GM21528 (cell line): ENCODE data around the gene SLC15A5.

Source experiments
- ATAC-seq: cut with Tn5 transposase; IDR thresholded peaks from one replicate; pipeline ENCODE4 v1.9.1; 2021; ENCODE audit warnings: mild to moderate bottlenecking, moderate library complexity; ENCODE audit not compliant: unreplicated experiment, low FRiP score

Gene SLC15A5

DNA sequence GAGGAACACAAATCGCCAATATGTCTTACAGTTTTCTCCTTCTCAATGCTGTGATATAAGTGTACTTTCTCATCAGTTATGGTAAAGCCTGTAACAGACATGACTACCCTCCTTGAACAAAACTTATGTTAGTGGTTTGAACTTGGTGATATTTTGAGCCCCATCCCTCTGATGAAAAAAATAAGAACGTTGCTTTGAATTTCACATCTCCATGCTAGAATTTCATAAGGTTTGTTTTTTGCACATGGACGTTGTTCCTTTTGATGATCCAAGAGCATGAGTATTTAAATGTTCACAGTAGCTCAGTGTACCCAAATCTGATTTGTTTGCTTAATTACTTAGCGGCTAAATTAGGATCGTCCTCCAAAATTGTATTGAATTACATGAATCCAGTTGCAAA is at the start of gene SLC15A5:
TSS of gene SLC15A5 (minus strand) at position 101 of the 400 bp plus-strand sequence. CDS start at position 101, 0 bp downstream.
- ATAC-seq, result no peak

- no peak for ATAC-seq
Observed at GRCh38 chr12:16325426-16325825, 47.9 kb upstream of the SLC15A5 start.

DNA sequence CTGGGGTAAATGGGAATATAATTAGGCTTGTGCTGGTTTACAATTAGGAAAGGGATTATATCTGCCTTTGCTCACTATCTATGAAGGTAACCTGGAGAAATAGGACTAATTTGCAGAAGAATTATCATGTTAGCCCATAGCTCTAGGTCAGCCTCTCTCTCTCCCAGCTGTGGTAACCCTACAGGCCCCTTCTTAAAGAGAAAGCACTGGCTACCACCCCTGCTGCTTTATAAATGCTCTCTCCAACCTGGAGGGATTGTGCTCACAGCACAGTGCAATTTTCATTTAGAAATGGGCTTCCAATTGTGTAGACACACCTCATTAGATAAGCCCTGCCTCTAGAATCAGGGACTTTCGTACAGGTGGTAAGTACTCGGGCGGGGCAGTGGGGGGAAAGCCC is 47.3 kb upstream of the SLC15A5 start:
- ATAC-seq, result no peak

DNA sequence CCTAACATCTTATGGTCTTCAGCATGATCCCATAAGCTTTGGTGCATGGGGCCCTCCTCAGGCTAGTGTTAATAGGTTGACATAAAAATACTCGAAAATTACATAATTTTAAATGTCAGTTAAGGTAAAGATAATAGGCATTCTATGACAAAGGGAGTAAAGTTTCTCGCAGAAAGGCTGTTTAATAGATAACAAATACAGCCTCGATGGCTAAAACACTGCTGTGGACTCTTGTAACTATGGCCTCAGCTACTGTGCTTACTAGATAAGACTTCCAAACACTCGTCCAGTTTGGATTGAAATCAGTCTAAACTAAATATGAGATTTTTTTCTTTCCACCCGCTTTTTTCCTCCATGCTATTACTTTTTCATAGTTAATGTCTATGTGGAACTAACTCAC is 46.8 kb upstream of the SLC15A5 start:
- ATAC-seq, result no peak

DNA sequence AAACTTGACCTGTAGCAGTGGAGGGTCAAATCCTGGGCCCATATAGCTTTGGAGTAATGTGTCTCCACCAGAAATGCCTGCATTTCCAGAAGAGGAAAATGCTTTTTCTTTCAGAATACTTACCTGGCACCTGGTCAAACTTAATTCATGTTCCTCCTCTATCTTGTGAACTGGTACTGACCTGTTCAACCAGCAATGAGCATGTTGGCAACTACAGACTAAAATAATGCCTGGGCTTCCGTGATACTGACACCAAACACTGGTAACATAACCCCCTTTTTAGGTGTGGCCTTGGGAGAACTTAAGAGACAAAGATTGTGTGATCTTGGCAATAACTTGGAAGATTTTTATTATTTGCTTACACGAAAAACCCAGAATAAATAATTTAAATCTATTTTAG is 46.2 kb upstream of the SLC15A5 start:
- ATAC-seq, result no peak

GRCh38 chr12:16323010-16323409 is 45.5 kb upstream of the SLC15A5 start:
- ATAC-seq, result no peak

DNA sequence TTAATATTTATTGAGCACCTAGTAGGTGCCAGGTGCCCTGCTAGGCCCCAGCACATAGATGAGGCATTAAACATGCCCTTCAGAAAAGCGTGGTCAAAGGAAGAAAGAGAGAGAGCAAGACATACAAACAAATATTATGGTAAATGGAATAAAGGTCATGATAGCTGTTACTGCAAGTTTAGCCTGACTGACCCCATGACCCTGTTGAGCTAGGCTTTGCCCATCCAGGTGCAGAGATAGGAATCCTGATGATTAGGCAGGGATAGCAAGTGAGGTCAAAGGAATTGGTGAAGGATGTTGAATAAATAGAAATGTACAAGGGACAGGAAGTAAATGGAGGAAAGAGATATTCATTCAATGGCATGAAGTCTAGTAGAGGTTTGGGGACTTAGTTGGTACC is 33.4 kb upstream of the SLC15A5 start:
- no peak for ATAC-seq

DNA sequence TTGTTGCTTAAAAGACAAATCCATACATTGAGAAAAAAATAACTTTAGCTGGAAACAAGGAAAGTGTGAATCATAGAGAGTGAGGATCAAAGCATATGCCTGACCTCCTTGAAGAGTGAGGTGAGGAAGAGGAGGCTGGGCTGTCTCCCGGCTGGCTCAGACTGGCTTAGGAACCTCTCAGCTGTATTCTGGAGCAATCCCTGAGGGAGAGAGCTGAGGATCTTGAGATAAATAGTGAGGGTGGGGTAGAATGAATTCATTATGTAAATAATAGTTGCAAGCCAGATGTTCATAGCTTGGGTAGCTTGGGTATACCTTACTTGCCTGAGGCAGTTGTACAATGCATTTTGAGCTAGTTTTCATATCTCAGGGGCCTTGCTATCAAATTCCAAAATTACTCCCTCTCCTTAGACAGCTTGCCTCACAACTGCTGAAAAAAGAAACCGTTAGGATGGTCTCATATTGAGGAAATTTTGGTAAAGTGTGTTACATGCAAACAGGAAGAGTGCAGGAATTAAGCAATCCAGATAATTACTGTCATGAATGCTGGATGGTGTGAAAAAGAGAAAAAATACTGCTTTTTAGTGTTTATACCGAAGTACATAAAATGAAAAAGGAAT is 30.5 kb upstream of the SLC15A5 start:
- ATAC-seq, result no peak

DNA sequence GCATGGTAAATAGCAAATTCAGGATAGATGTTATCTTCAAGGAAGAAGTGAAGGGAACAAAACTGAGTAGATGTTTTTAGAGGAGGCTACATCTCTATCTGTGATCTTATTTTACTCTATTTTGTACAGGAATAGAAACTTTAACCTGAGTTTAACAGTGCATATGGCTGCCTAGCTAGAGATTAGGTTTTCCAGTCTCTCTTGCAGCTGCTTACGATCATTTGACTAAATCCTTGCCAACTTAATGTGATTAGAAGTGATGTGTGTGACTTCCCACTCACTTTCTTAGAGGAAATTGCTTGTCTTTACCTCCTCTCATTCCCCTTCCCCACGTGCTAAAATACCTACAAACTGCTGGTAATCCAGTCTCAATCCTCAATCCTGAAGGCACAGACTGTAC is 26.5 kb upstream of the SLC15A5 start:
- ATAC-seq, result no peak

DNA sequence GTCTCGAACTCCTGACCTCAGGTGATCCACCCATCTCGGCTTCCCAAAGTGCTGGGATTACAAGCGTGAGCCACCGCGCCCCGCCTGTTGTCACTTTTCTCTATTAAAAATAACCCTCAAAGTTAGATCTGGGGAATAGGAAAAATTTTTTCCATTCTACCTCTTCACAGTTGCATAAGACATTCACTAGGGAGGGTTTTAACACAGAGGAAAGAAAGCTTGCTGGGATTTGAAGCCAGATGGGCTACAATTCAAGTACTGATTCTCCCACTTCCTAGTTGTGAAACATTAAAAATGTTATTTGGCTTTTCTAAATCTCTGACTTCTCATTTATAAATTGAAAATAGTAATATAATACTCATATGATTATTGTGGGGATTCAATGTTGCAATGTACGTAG is 23.3 kb upstream of the SLC15A5 start:
- ATAC-seq, result no peak

DNA sequence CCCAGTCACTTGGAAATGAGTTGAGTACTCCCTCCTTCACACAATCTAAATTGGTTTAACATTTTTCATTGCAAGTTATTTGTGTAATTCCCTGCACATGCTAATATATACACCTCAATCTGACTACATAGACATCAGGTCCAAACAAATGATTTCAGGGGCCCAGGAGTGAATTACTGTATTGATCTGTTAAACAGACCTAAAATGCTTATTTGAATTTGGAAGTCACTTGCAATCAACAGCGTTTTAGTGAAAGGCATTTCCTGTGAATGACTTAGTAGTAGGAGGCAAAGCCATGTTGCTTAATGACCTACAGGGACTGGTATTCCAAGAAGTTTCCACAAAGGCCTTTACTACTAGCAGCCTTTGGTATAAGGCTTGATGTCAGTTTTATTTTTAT is 22.6 kb upstream of the SLC15A5 start:
- no peak for ATAC-seq

- no peak for ATAC-seq
Observed at GRCh38 chr12:16299403-16299802, 21.9 kb upstream of the SLC15A5 start.

- ATAC-seq, result no peak
Observed at GRCh38 chr12:16297521-16297920, 20.0 kb upstream of the SLC15A5 start.

DNA sequence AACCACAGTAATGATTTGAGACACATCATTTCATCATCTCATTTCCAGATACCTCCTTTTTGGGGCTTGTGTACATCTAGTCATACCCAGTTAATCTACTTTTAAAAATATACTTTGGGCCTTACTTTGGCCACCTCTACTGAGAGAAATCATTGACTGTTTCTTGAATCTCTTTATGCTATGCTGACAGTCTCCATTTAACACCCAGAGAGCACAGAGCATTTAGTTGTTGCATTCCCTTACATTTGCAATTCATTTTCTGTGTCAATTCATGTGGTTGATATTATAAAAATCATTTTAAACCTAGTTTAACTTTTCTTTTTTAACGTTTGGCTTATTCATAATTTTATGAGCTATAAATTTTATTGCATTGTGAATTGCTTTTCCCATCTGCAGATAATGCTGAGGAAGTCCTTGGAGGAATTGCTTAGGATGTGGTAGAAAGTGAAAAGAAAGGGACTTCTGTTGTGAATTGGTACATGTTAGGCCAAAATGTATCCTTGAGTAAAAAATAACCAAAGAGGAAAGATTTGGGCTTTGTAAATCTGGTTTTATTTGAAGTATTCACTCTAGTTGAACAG is 17.0 kb upstream of the SLC15A5 start:
- ATAC-seq, result no peak

DNA sequence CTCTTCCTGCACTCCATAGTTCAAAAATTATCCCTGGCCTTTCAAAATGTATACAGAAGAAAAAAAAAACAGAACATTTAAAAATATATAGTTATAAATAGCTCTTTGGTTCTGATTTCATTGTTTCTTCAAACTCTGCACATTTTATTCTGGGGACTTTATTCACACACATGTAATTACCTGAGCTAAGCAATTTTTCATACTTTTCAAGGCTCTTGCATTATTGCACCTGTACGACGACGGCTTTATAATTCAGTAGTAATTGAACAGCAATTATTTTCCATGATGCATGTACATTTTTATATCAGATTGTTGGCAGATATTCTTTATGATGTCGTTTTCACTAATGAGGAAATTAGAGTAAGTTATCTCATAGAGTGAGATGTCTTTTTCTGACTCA is 13.5 kb upstream of the SLC15A5 start:
- no peak for ATAC-seq

DNA sequence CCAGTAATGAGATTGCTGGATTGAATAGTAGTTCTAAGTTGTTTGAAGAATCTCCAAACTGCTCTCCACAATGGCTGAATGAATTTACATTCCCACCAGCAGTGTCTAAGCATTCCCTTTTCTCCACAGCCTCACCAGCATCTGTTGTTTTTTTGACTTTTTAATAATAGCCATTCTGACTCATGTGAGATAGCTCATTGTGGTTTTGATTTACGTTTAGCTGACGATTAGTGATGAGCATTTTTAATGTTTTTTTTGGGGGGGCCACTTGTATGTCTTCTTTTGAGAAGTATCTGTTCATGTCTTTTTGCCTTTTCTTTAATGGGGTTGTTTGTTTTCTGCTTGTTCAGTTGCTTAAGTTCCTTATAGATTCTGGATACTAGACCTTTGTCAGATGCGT is 8.1 kb upstream of the SLC15A5 start:
- ATAC-seq, result no peak

- ATAC-seq, result no peak
Observed at GRCh38 chr12:16282978-16283377, 5.5 kb upstream of the SLC15A5 start.

DNA sequence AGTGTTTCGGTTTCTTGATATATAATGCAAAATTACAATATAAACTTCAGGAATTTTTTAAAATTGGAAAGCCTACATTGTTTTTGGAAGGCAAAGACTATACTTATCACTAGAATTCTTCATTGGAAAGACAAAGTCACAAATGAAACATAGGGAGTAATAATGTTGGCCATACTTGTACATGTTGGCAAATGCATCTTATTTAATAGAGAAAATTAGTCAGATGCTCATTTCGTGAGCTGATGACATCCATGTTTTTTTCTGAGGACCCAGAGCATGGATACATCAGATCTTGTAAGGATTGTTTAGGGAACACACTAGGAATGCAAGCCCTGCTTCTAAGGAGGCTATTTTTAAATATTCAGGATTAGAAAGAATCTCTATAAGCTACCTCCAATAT is 4.6 kb upstream of the SLC15A5 start:
- no peak for ATAC-seq

GRCh38 chr12:16281157-16281556 is 3.7 kb upstream of the SLC15A5 start:
- ATAC-seq, result no peak

DNA sequence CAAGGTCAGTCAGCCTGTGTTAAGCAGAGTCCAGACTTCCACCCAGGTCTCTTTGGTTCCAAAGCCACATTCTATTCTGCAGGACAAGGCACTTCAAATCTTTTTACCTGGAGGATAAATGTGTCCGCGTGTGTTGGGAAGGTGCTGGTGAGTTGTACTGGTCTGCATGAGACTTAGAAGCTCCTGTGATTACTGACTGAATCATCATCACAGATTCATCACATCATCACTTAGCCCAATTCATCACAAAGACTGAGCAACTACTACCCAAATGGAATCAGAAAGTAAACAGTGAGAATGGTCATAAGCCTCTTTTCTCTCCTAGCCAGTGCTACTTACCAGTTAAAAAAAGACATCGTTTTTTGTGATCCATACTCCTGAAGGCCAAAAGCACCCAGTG is 5.3 kb downstream of the SLC15A5 start:
- ATAC-seq, result no peak

GRCh38 chr12:16271062-16271461 is 6.4 kb downstream of the SLC15A5 start:
- no peak for ATAC-seq

DNA sequence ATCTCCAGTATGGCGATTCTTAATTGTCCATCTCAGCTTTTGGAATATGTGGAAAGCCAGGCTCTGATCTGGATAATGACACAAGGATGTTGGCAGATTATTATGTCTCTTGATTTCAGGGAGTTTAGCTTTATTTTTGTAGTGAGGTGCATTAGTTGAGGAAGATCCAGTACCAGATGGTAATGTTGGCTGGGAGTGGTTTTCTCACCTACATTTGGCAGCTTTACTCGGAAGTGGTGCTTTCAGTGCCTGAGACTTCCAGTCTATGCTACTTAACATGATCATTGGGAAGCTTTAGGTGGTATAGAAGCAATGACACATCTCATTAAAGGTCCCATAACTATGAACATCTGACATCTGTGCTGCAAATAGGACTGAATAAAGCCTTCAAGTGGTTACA is 7.5 kb downstream of the SLC15A5 start:
- no peak for ATAC-seq

- no peak for ATAC-seq
Observed at GRCh38 chr12:16266085-16266484, 11.4 kb downstream of the SLC15A5 start.
